Stimulated activated memory B cell treated with anti-CD40 and anti-IgM and Interleukin-4, amounts not matched to agents 10 μg/mL and 1 μg/mL and 100 μg/mL, for 72 hours (primary cell): ENCODE results near the gene STK11.
A peak's percentile ranks its signal among the peaks of the same experiment; 100 is the strongest.

Experiments
- ATAC-seq: fragments of 150-1000 bp; cut with Tn5 transposase; 2 replicates; pipeline ENCODE4 v1.10.0; 2021
- H3K27ac Mint-ChIP-seq: one replicate; pipeline ENCODE4 v1.8.0; 2022; ENCODE audit warnings: mild to moderate bottlenecking, mixed read lengths
- H3K27me3 Mint-ChIP-seq: one replicate; pipeline ENCODE4 v1.8.0; 2022; ENCODE audit warnings: mixed read lengths
- H3K36me3 Mint-ChIP-seq: one replicate; pipeline ENCODE4 v1.8.0; 2022; ENCODE audit warnings: mixed read lengths
- H3K4me1 Mint-ChIP-seq: one replicate; pipeline ENCODE4 v1.8.0; 2022; ENCODE audit warnings: mixed read lengths
- H3K4me3 Mint-ChIP-seq: one replicate; pipeline ENCODE4 v1.8.0; 2022; ENCODE audit warnings: mild to moderate bottlenecking, moderate library complexity, mixed read lengths
- H3K9me3 Mint-ChIP-seq: one replicate; pipeline ENCODE4 v1.8.0; 2022; ENCODE audit warnings: mixed read lengths

STK11 gene

DNA sequence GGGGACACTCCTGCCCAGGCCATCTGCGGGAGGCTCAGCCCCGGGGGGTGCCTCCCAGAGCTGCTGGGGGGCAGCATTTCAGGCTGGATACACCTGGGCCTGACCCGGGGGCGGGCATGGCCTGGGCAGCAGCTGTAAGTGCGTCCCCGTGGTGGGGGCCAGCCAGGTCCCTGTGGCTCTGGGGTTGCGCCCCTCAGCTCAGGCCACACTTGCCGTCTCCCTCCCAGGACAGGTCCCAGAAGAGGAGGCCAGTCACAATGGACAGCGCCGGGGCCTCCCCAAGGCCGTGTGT lies 20.6 kb downstream of the STK11 start:
- no peak overlapping the region for H3K4me3 Mint-ChIP-seq
- H3K27ac Mint-ChIP-seq, result no peak overlapping the region
- peaks cover 5% of the 10 kb centered on the region for H3K36me3 Mint-ChIP-seq
- no peaks in the 10 kb centered on the region for H3K4me1 Mint-ChIP-seq
- ATAC-seq, result no peak
- no peaks in the 10 kb centered on the region for H3K9me3 Mint-ChIP-seq
- H3K27me3 Mint-ChIP-seq, result no peaks in the 10 kb centered on the region

DNA sequence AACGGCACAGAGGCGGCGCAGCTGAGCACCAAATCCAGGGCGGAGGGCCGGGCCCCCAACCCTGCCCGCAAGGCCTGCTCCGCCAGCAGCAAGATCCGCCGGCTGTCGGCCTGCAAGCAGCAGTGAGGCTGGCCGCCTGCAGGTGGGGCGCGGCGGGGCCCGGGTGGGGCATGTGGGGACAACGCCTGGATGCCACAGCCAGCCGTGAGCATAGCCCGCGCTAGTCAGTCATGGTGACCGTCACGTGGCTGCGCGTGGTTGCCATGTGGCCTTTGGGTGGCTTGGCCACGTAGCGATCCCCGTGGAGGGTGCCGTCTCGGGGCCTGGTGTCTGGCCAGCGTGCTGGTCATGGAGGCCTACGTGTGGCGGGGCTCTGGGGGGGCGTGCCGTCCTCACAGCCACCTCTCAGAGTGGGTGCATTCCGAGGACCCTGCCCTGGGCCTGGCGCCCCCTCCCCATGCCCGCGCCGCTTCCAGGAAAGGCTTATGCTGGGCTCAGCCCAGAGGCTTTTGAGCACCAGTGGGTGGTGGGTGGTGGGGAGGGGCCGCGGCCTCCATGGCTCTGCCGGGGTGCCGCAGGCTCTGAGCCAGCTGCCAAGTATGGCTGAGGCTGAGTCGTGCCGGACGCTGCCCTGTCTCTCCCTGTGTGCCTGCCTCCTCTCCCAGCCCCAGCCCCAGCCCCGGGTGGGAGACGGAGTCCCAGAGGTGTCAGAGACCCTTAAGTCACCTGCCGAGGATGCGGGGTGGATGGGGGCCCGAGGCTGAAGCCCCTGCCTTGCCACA lies 21.1 kb downstream of the STK11 start:
- H3K4me1 Mint-ChIP-seq, result no peaks in the 10 kb centered on the region

DNA sequence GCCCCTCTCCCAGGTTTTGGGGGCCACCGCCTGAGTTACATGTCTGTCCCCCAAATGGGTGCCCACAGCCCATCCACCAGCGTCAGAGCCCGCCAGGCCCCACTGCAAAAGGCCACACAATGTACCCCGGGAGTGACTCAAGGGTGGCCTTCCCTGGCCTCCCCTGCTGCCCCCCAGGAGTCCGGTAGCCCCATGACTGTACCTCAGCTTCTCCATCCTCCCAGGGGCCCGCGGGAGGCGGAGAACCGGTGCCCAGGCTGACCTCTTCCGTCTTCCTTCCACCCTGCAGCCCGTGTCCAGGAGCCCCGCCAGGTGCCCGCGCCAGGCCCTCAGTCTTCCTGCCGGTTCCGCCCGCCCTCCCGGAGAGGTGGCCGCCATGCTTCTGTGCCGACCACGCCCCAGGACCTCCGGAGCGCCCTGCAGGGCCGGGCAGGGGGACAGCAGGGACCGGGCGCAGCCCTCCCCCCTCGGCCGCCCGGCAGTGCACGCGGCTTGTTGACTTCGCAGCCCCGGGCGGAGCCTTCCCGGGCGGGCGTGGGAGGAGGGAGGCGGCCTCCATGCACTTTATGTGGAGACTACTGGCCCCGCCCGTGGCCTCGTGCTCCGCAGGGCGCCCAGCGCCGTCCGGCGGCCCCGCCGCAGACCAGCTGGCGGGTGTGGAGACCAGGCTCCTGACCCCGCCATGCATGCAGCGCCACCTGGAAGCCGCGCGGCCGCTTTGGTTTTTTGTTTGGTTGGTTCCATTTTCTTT lies 21.9 kb downstream of the STK11 start:
- Mint-ChIP-seq H3K4me1 (no peaks in the 10 kb centered on the region), H3K9me3 (no peaks in the 10 kb centered on the region), H3K4me3 (no peak overlapping the region), H3K27me3 (no peaks in the 10 kb centered on the region), H3K27ac (no peak overlapping the region), H3K36me3 (peaks cover 5% of the 10 kb centered on the region)
- ATAC-seq, result no peak

More for the DNA sequence above, 21.1 kb downstream of the STK11 start:
- H3K9me3 Mint-ChIP-seq, result no peaks in the 10 kb centered on the region
- no peak overlapping the region for H3K27ac Mint-ChIP-seq
- H3K36me3 Mint-ChIP-seq, result peaks cover 5% of the 10 kb centered on the region
- no peak for ATAC-seq
- no peaks in the 10 kb centered on the region for H3K27me3 Mint-ChIP-seq
- H3K4me3 Mint-ChIP-seq, result no peak overlapping the region

DNA sequence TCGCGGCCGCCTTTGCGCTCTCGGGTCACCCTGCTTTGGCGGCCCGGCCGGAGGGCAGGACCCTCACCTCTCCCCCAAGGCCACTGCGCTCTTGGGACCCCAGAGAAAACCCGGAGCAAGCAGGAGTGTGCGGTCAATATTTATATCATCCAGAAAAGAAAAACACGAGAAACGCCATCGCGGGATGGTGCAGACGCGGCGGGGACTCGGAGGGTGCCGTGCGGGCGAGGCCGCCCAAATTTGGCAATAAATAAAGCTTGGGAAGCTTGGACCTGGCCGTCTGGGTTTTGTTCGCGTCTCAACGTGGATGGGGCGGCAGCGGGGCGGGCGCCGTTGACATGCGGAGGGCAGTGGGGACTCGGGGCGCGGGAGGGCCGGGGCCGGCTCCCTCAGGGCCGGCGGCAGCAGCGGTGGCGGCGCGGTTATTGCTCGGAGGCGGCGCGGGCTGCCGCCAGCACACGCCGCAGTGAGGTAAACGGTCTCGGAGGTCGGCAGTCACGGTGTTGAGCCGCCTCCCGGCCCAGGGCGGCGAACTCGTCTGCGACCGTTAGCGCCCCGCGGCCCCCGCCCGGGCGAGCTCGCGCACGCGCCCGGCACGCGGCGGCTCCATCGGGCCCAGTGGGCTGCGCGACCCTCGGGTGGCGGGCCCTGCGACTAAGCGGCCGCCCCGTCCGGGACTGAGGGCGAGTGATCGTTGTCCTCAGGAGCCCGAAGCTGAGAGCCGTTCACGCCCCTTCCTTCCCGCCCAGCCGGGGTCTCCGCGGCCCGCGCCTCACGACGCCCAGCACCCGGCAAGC lies 22.8 kb downstream of the STK11 start:
- H3K4me1 Mint-ChIP-seq, result no peaks in the 10 kb centered on the region
- peaks cover 5% of the 10 kb centered on the region for H3K36me3 Mint-ChIP-seq
- no peaks in the 10 kb centered on the region for H3K9me3 Mint-ChIP-seq
- H3K27me3 Mint-ChIP-seq, result no peaks in the 10 kb centered on the region
- H3K27ac Mint-ChIP-seq, result no peak overlapping the region
- no peak overlapping the region for H3K4me3 Mint-ChIP-seq
- peak; percentile 1 for ATAC-seq

DNA sequence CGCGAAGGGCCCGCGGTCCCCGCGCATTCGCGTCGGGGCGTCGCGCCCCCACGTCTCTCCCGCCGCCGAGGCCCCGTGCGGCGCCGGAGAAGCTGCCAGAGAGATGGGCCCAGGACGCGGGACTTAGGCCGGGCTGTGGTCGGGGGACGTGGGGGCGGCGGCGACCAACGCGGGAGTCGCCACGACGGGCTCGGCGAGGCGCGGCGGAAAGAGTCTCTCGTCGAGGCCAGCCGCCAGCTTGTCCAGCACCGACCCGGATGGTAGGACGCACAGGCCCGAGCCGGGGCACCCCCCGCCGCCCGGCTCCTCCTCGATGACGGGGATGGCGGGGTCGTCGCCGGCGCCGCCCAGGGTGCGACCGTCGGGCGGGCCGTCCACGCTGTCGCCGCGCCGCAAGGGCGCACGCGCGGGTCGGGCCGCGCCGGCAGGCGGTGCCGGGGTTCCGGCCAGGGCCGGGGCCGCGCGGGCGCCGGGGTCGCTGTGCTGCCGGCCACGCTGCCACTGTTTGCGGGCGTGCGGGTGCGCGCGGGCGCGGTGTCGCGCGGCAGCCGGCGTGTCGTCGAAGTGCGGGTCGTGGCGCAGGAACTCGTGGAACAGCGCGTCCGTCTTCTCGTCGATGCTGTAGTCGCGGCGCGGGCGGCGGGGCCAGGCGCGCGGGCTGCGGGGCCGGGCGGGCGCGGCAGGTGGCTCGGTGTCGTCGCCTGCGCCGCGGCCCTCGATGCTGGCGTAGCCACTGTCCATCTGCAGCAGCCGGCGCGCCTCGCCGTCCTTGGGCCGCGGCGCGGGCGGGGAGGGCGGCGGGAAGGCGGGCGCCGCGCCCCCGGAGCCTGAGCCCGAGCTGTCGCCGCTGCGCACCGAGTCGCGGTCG lies 23.7 kb downstream of the STK11 start:
- Mint-ChIP-seq H3K27me3 (no peaks in the 10 kb centered on the region), H3K4me1 (no peaks in the 10 kb centered on the region), H3K36me3 (peaks cover 5% of the 10 kb centered on the region), H3K4me3 (no peak overlapping the region), H3K9me3 (no peaks in the 10 kb centered on the region), H3K27ac (no peak overlapping the region)
- peak; percentile 52 for ATAC-seq

DNA sequence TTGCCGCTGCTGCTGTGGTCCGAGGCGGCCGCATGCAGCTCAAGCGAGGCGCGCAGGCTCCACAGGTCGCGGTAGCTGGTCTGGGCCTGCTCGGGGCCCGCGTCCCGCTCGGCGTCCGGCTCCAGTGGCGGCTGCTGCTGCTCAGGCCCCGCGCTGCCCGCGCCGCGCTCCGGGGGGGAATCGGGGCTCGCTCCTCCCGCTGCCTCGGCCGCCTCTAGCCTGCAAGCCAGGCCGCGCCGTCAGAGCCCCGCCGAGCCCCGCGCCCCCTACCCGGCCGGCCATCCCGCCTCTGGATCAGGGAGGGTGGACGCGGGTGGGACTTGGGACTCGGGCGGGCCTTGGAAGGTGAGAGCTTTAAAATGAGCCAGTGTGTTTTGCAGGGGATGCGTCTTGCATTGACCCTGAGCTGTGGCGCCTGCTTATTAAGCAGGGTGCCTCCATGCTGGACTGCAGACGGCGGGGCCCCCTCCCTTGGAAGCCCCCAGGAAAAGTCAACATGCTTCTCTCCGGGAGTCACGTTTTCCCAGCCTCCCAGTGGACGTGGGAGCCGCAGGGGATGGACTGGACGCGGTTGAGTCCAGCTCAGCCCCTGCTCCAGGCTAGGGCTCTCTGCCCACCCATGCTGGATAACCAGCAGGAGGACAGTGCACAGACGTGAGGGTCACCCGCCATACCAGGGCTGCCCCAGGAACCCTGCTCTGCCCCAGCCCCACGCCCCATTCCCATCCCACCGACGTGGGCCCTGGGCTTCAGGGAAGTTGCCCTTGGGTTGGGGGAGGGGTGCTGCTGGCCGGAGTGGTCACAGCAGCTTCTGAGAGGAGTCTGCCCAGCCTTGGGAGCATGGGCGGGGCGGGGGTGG lies 24.6 kb downstream of the STK11 start:
- H3K36me3 Mint-ChIP-seq, result peaks cover 5% of the 10 kb centered on the region
- H3K4me3 Mint-ChIP-seq, result no peak overlapping the region
- no peak for ATAC-seq
- H3K27ac Mint-ChIP-seq, result no peak overlapping the region
- no peaks in the 10 kb centered on the region for H3K4me1 Mint-ChIP-seq
- H3K27me3 Mint-ChIP-seq, result no peaks in the 10 kb centered on the region
- H3K9me3 Mint-ChIP-seq, result no peaks in the 10 kb centered on the region

DNA sequence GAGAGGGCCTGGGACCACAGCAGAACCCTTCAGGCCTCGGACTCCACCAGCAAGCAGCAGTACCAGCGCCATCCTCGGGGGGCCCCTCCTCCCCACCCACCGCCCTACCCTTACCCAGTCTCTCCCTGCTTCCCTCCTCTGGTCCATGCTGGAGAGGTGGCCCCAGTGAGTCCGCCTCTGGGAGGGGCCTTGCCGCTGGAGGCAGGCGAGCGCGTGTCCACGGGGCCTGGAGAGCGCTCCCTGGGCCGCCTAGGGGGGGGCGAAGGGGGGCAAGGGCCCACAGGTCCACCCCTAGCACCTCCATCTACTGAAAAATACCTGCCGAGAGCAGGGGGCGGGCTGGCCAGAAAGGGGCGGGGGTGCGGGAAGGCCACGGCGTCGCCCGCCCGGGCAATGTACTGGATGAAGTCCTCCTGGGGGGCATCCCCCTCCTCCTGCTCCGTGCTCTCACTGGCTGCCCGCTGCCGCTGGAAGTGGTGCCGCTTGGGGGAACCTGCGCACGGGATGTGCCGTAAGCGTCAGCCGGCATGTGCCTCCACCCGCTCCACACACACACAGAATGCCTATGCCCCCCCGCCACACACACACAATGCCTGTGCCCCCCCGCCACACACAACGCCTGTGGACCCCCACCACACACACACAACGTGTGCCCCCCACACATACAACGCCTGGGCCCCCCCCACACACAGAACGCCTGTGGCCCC lies 25.4 kb downstream of the STK11 start:
- no peaks in the 10 kb centered on the region for H3K4me1 Mint-ChIP-seq
- no peak overlapping the region for H3K27ac Mint-ChIP-seq
- H3K9me3 Mint-ChIP-seq, result no peaks in the 10 kb centered on the region
- H3K27me3 Mint-ChIP-seq, result no peaks in the 10 kb centered on the region
- peaks cover 5% of the 10 kb centered on the region for H3K36me3 Mint-ChIP-seq
- no peak for ATAC-seq
- no peak overlapping the region for H3K4me3 Mint-ChIP-seq

DNA sequence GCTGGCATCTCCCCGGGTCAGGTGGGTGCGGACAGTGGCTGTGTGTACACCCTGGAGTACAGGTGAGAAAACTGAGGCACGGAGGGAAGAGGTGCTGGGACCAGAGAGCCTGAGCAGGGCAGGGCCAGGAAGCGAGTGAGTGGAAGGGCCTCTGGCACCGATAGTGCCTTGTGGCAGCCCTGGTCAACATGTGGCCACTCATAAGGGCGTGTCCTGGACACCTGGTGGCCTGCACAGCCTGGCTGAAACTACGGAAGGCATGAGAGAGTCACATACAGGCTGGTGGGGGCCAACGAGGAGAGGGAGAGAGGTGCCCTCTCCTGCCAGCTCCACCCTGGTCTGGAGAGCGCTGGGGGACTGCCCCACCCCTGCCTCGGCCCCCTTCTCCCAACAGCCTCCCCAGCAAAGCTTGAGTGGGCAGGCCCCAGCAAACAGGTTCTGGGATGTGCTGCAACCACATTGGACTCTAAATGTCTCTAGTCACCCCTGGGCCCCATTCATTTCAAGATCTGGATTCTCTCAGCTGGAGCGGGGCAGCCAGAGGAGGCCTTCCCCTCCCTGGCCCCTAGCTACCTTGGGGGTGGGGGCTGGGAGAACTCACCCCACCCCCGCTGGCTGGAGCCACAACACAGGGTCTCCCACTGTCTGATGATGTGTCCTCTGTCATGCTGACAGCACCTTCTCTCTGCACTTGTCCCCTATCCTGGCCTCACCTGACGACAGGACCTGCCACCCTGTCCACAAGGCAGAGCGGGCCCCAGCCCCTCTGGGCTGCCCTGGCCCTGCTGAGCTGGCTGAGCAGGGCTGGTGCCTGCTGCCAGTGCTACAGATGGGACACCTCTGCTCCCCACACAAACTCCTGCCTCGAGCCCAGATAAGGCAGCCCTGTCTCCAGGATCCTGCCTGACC lies 26.4 kb downstream of the STK11 start:
- ATAC-seq, result no peak
- H3K27ac Mint-ChIP-seq, result no peak overlapping the region

DNA sequence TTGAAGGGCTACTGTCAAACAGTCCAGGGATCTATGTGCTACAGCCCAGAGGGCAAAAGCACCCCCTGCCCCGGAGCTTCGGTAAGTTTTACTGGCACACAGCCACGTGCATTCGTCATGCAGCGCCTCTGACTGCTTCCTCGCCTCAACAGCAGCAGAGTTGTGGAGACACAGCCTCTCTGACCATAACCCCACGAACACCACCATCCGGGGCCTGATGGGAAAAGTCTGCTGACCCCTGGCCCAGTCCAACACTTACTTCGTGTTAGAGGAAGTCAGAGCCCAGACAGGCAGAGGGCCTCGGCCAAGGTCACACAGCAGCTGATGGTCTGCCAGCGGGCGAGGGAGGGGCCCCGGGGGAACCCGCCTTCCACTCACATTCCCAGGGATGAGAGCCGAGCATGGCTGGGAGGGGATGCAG lies 27.1 kb downstream of the STK11 start:
- Mint-ChIP-seq H3K36me3 (peaks cover 5% of the 10 kb centered on the region), H3K27me3 (peaks cover 9% of the 10 kb centered on the region), H3K27ac (no peak overlapping the region), H3K9me3 (no peaks in the 10 kb centered on the region), H3K4me3 (no peak overlapping the region), H3K4me1 (no peaks in the 10 kb centered on the region)
- no peak for ATAC-seq

More for the DNA sequence above, 26.4 kb downstream of the STK11 start:
- Mint-ChIP-seq H3K36me3 (peaks cover 5% of the 10 kb centered on the region), H3K4me3 (no peak overlapping the region), H3K9me3 (no peaks in the 10 kb centered on the region), H3K27me3 (peaks cover 9% of the 10 kb centered on the region), H3K4me1 (no peaks in the 10 kb centered on the region)

DNA sequence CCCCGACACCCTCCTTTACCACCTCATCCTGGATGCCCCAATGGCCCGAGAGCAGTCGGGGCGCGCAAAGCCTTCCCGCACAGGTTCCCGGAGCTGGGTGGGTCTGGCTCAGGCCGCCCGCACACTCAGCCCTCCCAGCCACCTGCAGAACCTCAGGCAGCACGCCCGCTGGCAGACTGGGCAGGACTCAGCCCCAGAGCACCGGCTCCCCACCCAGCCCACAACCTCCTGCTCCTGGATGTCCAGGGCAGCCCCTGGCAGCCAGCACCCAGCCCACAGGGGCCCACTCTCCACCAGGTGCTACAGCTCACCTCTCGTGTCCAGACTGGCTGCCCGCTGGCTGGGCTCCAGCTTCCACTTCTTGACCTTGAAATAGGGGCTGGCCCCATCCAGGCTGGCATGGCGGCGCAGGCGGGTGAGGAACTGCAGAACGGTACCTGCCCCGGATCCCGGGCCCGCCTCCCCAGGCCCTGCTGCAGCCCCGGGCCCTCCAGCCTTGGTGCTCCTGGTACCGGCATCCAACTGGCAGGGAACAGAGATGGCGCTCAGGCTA lies 27.6 kb downstream of the STK11 start:
- no peak for ATAC-seq
- H3K27ac Mint-ChIP-seq, result no peak overlapping the region
- H3K4me1 Mint-ChIP-seq, result peaks cover 2% of the 10 kb centered on the region
- peaks cover 1% of the 10 kb centered on the region for H3K36me3 Mint-ChIP-seq
- no peak overlapping the region for H3K4me3 Mint-ChIP-seq
- peaks cover 12% of the 10 kb centered on the region for H3K27me3 Mint-ChIP-seq
- H3K9me3 Mint-ChIP-seq, result no peaks in the 10 kb centered on the region

DNA sequence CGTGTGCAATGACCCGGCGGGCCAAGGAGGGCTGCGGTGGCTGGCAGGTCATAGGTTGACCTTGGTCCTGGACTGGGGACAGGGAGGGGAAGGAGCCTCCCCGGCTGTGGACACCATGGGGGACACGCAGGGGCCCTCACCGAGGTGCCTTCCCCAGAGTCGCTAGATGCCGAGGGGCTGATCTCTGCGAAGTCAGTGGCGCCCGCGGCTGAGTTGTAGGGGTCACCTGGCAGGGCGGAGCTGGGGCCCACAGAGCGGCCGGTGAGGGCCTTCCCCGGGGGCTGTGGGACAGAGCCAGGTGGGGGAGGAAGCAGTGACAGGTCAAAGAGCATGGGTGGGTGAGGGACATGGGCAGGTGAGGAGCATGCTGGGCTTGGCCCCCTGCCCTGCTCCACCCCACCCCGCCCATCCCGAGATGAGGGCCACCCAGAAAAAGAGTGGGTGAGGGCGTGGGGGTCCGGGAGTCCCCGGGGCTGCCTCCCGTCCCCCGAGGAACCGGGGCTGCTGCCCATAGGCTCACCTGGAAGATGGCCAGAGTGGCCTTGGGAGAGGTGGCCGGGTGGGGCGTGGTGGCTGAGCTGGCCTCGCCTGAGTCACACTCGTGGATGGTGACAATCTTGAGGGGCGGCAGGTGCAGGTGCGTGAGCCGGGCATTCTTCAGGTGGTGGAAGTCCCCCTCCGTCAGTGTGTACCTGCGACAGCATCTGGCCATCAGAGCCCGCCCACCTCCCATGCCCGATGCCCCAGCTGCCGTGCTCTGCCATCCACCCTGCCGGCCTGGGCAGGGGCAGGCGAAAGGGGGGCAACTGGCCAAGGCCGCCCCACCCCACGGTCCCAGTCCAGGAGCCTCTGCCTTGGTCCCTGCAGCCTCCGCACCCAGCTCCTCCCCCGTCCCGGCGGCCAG lies 28.7 kb downstream of the STK11 start:
- peaks cover 13% of the 10 kb centered on the region for H3K4me1 Mint-ChIP-seq
- H3K27me3 Mint-ChIP-seq, result peaks cover 22% of the 10 kb centered on the region
- no peak overlapping the region for H3K4me3 Mint-ChIP-seq
- ATAC-seq, result no peak
- no peak overlapping the region for H3K27ac Mint-ChIP-seq
- no peaks in the 10 kb centered on the region for H3K9me3 Mint-ChIP-seq
- no peaks in the 10 kb centered on the region for H3K36me3 Mint-ChIP-seq

DNA sequence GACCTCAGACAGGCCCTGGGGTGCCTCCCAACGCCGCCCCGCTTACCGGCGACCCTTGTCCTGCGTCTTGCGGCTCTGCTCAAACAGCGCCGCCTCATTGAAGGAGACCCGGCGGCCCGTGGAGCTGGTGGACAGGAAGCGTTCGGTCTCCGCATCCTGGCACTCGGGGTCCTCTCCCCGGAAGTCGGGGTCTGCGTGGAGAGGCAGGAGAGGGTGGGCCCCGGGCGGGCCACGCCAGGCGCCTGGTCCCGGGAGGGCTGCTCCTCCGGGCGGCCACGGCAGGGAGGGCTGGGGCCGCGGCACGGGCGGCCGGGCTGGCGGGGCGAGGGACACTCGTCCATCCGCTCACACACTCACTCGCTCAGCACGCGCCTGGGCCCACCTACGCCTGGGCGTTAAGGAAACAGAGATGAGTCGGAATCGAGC lies 29.4 kb downstream of the STK11 start:
- no peak for ATAC-seq
- Mint-ChIP-seq H3K36me3 (no peaks in the 10 kb centered on the region), H3K9me3 (no peaks in the 10 kb centered on the region), H3K4me1 (peaks cover 16% of the 10 kb centered on the region), H3K4me3 (no peak overlapping the region), H3K27me3 (peaks cover 22% of the 10 kb centered on the region), H3K27ac (no peak overlapping the region)
